HCT116 (cell line): Measurements from ENCODE around the gene INPP5D. TPM values are rescaled to one million over a fixed set of nuclear protein-coding genes. Genes with fewer than 3 reads are reported as not detected.

Experiments
- ATAC-seq: fragments of 200-7000 bp; cut with Tn5 transposase; 2 replicates; pipeline ENCODE4 v1.9.1; 2020; ENCODE audit warnings: mild to moderate bottlenecking, moderate library complexity
- BruUV-seq: library from RNA; stranded (reverse); fragments of 400-500 nt; replicated peaks from 2 replicates; lab custom pipeline; 2021; lab: Mats Ljungman, UMichigan
- CTCF ChIA-PET: fragments of 300-600 bp; sonication (Branson Sonifier 250); formaldehyde crosslinking; loops from one replicate; lab custom pipeline; 2021; ENCODE audit warnings: antibody characterized with exemption; lab: Charles Lee
- POLR2A ChIA-PET: fragments of 300-600, 350-600 bp; sonication (Branson Sonifier 250); formaldehyde crosslinking; loops from one replicate; lab custom pipeline; 2021; ENCODE audit warnings: antibody characterized with exemption; lab: Charles Lee
- RAD21 ChIA-PET, 2 experiments: fragments of 300-600 bp; sonication (Branson Sonifier 250); formaldehyde crosslinking; loops; one replicate each; lab custom pipeline; 2023; ENCODE audit warnings: low total read pairs in 2 of 2; ENCODE audit not compliant: uncharacterized antibody in 2 of 2, unreplicated experiment in 2 of 2, low non-redundant PET in 1 of 2; lab: Charles Lee
- DNase-seq: peaks from one replicate; pipeline ENCODE4 v3.0.0-alpha.2; 2010; ENCODE audit warnings: low read depth, low spot score
- H2AFZ ChIP-seq: fragments of 200-600 bp; shearing (Covaris generic), sonication (generic); 2 replicates; pipeline ENCODE4 v1.6.1; 2017; ENCODE audit warnings: low read depth, mixed run types, mixed read lengths, antibody characterized with exemption, low read length; ENCODE audit not compliant: poor library complexity, severe bottlenecking
- H3K27ac ChIP-seq: 2 replicates; pipeline ENCODE4 v1.5.1; 2012; ENCODE audit warnings: low read depth, low read length
- H3K27me3 ChIP-seq: fragments of 200-600 bp; sonication (generic); 2 replicates; pipeline ENCODE4 v1.6.1; 2016; ENCODE audit warnings: mixed run types, low read length, mixed read lengths; ENCODE audit not compliant: insufficient read depth
- H3K36me3 ChIP-seq, 2 experiments: fragments of 200-500 bp in 1 of 2; fragments of 200-600 bp in 1 of 2; sonication (Bioruptor generic) in 1 of 2; sonication (generic) in 1 of 2; 2 replicates each; pipeline versions ENCODE4 v1.5.1 to v1.6.1; 2014 to 2016; ENCODE audit warnings: low read length in 2 of 2, inconsistent platforms in 1 of 2, mixed read lengths in 1 of 2, mixed run types in 1 of 2; ENCODE audit not compliant: insufficient read depth in 2 of 2, control insufficient read depth in 1 of 2
- H3K4me1 ChIP-seq, 2 experiments: fragments of 200-600 bp in 1 of 2; sonication (generic) in 1 of 2; 2 replicates each; pipeline versions ENCODE4 v1.5.1 to v1.6.1; 2012 to 2017; ENCODE audit warnings: low read length in 2 of 2, inconsistent platforms in 1 of 2, mild to moderate bottlenecking in 1 of 2, mixed read lengths in 1 of 2, mixed run types in 1 of 2, moderate library complexity in 1 of 2; ENCODE audit not compliant: insufficient read depth in 2 of 2, control insufficient read depth in 1 of 2
- H3K4me2 ChIP-seq: fragments of 200-600 bp; sonication (generic); 2 replicates; pipeline ENCODE4 v1.6.1; 2017; ENCODE audit warnings: mixed run types, low read length, mixed read lengths
- H3K4me3 ChIP-seq, 2 experiments: fragments of 200-600 bp in 1 of 2; sonication (generic) in 1 of 2; replicated peaks in 1 of 2; 2 replicates each; pipeline ENCODE4 v1.5.1; 2011 to 2016; ENCODE audit warnings: low read length in 2 of 2, control low read depth in 1 of 2, low read depth in 1 of 2, mild to moderate bottlenecking in 1 of 2, mixed read lengths in 1 of 2, mixed run types in 1 of 2
- H3K79me2 ChIP-seq: fragments of 200-600 bp; sonication (generic); 2 replicates; pipeline ENCODE4 v1.6.1; 2017; ENCODE audit warnings: mild to moderate bottlenecking, mixed run types, low read length, moderate library complexity, mixed read lengths; ENCODE audit not compliant: insufficient read depth
- H3K9ac ChIP-seq: fragments of 200-600 bp; sonication (generic); 2 replicates; pipeline ENCODE4 v1.6.1; 2016; ENCODE audit warnings: low read length, mixed read lengths
- H3K9me2 ChIP-seq: fragments of 200-600 bp; sonication (generic), shearing (Covaris generic); 2 replicates; pipeline ENCODE4 v1.6.1; 2017; ENCODE audit warnings: mixed run types, mild to moderate bottlenecking, moderate library complexity; ENCODE audit not compliant: insufficient read depth
- H3K9me3 ChIP-seq, 2 experiments: fragments of 200-500 bp in 1 of 2; fragments of 200-600 bp in 1 of 2; sonication (Bioruptor generic) in 1 of 2; sonication (generic) in 1 of 2; 2 replicates each; pipeline ENCODE4 v1.6.1; 2014 to 2017; ENCODE audit warnings: low read length in 2 of 2, mixed read lengths in 2 of 2, inconsistent platforms in 1 of 2, low read depth in 1 of 2, mild to moderate bottlenecking in 1 of 2, mixed run types in 1 of 2, moderate library complexity in 1 of 2; ENCODE audit not compliant: control insufficient read depth in 1 of 2, insufficient read depth in 1 of 2
- H4K20me1 ChIP-seq: fragments of 200-600 bp; sonication (generic), shearing (Covaris generic); 2 replicates; pipeline ENCODE4 v1.6.1; 2017; ENCODE audit warnings: mixed run types, mild to moderate bottlenecking, moderate library complexity; ENCODE audit not compliant: insufficient read depth
- CBX3 ChIP-seq: IDR thresholded peaks from 2 replicates; pipeline ENCODE4 v1.6.1; 2012; ENCODE audit warnings: low read depth
- CEBPB ChIP-seq: IDR thresholded peaks from 2 replicates; pipeline ENCODE4 v1.6.1; 2012; ENCODE audit warnings: low read depth
- EGR1 ChIP-seq: IDR thresholded peaks from 2 replicates; pipeline ENCODE4 v1.6.1; 2012; ENCODE audit warnings: low read depth
- ELF1 ChIP-seq: IDR thresholded peaks from 2 replicates; pipeline ENCODE4 v1.6.1; 2012; ENCODE audit warnings: low read depth, borderline replicate concordance
- EZH2 ChIP-seq: fragments of 200-600 bp; sonication (generic); IDR thresholded peaks from 2 replicates; pipeline ENCODE4 v1.6.1; 2017; ENCODE audit warnings: antibody characterized with exemption, mixed run types
- EZH2phosphoT487 ChIP-seq: fragments of 200-600 bp; IDR thresholded peaks from 2 replicates; pipeline ENCODE4 v1.6.1; 2018; ENCODE audit warnings: antibody characterized with exemption, borderline replicate concordance
- POLR2AphosphoS5 ChIP-seq: IDR thresholded peaks from 2 replicates; pipeline ENCODE4 v1.6.1; 2011; ENCODE audit warnings: mild to moderate bottlenecking, low read depth, low read length, moderate library complexity
- RAD21 ChIP-seq: IDR thresholded peaks from 2 replicates; pipeline ENCODE4 v1.6.1; 2012; ENCODE audit warnings: low read depth, mild to moderate bottlenecking
- SIN3A ChIP-seq: IDR thresholded peaks from 2 replicates; pipeline ENCODE4 v1.6.1; 2012; ENCODE audit warnings: low read depth
- TCF7L2 ChIP-seq: IDR thresholded peaks from 2 replicates; pipeline ENCODE4 v1.7.0; 2011; ENCODE audit warnings: borderline replicate concordance, inconsistent platforms; ENCODE audit not compliant: insufficient read depth, insufficient read length; ENCODE audit errors: extremely low read depth
- ZNF274 ChIP-seq: fragments of 200-500 bp; sonication (Bioruptor generic); IDR thresholded peaks from 2 replicates; pipeline ENCODE4 v1.6.1; 2014; ENCODE audit warnings: mild to moderate bottlenecking, low read depth, low read length, inconsistent platforms
- intact Hi-C: fragments of 100-400 bp; cut with micrococcal nuclease; formaldehyde crosslinking; loops from 2 replicates; pipeline ENCODE4 v1.10.0; 2022
- total RNA-seq: library from RNA; stranded (reverse); gene quantifications from one replicate; pipeline ENCODE4 v1.2.1, GENCODE V29; 2021; ENCODE audit not compliant: unreplicated experiment
- TF ChIP-seq, protein P1 (sequence below): IDR thresholded peaks from 2 replicates; pipeline ENCODE4 v1.6.1; 2011; ENCODE audit warnings: mild to moderate bottlenecking, low read length, moderate library complexity; ENCODE audit not compliant: insufficient replicate concordance; ENCODE audit errors: extremely low read depth

INPP5D gene
- total RNA-seq, 1 experiment from 2014 or later, result 1.8 TPM

DNA sequence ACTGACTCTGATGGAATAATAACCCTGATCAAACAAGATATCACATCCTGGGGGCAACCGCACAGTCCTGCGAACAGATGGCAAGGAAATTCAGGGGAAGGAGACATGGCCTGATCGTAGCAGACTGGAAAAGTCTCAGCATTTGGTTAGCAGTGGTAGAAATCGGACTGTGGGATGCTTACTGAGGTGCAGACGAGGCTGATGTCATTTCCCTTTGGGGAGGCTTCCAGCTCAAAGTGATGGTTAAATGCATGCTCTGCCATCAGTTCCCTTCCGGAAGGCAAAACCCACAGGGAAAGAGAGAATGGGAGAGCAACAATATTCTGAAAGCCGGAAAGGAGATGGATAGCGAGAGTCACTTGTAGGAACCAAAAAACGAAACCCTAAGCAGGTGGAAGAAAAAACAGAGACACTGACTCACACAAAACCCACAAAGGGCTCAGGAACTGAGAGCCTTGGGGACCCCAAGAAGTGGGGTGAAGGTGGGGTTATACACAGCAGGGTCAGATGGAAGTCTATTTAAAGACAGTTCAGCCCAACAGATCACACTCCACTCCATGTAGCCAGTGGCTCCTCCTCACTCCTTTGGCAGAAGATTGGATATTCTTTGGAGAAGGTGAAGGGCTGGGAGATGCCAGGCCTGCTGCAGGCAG, 93.1 kb downstream of the INPP5D start:
- Histone ChIP-seq H2AFZ (no peak overlapping the region), H3K9me2 (no peaks in the 10 kb centered on the region), H3K9ac (no peak overlapping the region), H3K27ac (no peak overlapping the region), H3K4me3 (no peak overlapping the region), H3K4me2 (no peak overlapping the region), H3K4me1 (no peaks in the 10 kb centered on the region), H3K36me3 (no peaks in the 10 kb centered on the region), H3K9me3 (no peaks in the 10 kb centered on the region), H4K20me1 (no peaks in the 10 kb centered on the region), H3K27me3 (peaks cover 12% of the 10 kb centered on the region; the same call in 1 of the 2 replicates), H3K79me2 (no peaks in the 10 kb centered on the region)
- BruUV-seq, result no TSS peak
- ChIA-PET POLR2A (no interaction called here), RAD21 (no interaction called here), CTCF (no interaction called here)
- no peak for TF ChIP-seq EZH2
- no peak for TF ChIP-seq CEBPB
- TF ChIP-seq SIN3A, result no peak
- no peak for TF ChIP-seq CBX3
- no peak for TF ChIP-seq EGR1
- TF ChIP-seq POLR2AphosphoS5, result no peak
- no peak for TF ChIP-seq ELF1
- TF ChIP-seq TCF7L2, result no peak
- no peak for TF ChIP-seq EZH2phosphoT487
- TF ChIP-seq, protein P1, sequence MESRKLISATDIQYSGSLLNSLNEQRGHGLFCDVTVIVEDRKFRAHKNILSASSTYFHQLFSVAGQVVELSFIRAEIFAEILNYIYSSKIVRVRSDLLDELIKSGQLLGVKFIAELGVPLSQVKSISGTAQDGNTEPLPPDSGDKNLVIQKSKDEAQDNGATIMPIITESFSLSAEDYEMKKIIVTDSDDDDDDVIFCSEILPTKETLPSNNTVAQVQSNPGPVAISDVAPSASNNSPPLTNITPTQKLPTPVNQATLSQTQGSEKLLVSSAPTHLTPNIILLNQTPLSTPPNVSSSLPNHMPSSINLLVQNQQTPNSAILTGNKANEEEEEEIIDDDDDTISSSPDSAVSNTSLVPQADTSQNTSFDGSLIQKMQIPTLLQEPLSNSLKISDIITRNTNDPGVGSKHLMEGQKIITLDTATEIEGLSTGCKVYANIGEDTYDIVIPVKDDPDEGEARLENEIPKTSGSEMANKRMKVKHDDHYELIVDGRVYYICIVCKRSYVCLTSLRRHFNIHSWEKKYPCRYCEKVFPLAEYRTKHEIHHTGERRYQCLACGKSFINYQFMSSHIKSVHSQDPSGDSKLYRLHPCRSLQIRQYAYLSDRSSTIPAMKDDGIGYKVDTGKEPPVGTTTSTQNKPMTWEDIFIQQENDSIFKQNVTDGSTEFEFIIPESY, result no peak
- no peak for TF ChIP-seq ZNF274
- TF ChIP-seq RAD21, result no peak
- intact Hi-C loops, result no loop called here
- no peak for ATAC-seq
- DNase-seq, result no peak
